Choroid plexus epithelial cell (primary cell): ENCODE data around the gene HMGB1.

ENCODE experiments used
- DNase-seq: peaks from one replicate; pipeline ENCODE4 v3.0.0-alpha.2; 2010; ENCODE audit warnings: low read depth
- H3K4me3 ChIP-seq: 2 replicates; pipeline ENCODE4 v1.5.1; 2011; ENCODE audit warnings: low read depth, mild to moderate bottlenecking, control low read depth, low read length, moderate library complexity
- CTCF ChIP-seq: conservative IDR thresholded peaks from 2 replicates; pipeline ENCODE4 v1.5.1; 2011; ENCODE audit warnings: low read depth, mild to moderate bottlenecking, control low read depth, inconsistent platforms, low read length, moderate library complexity

Gene HMGB1

DNA sequence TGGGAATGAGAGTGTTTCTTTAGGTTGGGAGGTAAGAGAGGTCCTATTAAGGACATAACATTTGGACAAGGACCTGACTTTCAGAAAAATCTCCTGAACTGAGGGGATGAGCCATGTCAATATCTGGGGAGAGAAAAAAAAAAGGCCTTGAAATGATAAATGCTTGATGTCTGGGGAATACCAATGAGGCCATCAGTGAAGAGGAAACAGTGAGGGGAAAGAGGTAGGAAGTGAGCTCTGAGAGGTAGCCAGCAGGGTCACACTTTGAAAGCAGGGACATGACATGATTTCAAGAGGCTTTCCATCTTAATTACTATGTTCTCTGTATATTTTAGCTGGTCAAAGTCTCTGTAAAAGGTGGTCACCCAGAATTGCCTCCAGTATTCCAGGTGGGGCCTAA, 53.4 kb downstream of the HMGB1 start:
- H3K4me3 ChIP-seq = no peak overlapping the region
- no peak for DNase-seq
- TF ChIP-seq CTCF = no peak

DNA sequence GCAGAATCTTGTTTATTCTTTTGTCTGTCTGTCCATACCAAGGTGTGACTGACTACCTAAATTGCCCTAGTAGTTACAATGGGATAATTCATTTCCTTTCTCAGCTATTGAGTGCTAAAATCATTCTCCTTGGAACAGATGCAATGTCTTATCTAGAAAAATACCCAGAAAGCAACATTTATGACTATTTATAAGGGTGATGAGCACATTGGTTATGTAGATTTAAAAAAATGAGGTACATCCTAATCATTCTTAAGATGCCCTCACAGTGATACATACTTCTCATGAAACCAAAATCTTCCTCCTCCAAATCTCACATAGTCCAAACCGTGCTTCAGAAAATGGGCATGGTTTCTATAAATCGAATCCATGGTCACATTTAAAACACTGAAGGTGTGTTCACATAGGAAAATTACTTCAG, 55.0 kb downstream of the HMGB1 start:
- no peak for DNase-seq
- no peak overlapping the region for H3K4me3 ChIP-seq
- TF ChIP-seq CTCF = no peak

- H3K4me3 ChIP-seq = no peak overlapping the region
- peak; percentile 74 for DNase-seq
- TF ChIP-seq CTCF = no peak
Observed at GRCh38 chr13:30409886-30410704, 55.6 kb downstream of the HMGB1 start.

- peak; percentile 72 for TF ChIP-seq CTCF
- H3K4me3 ChIP-seq = peak overlapping the region; percentile 39
- peak; percentile 93 for DNase-seq
Observed at GRCh38 chr13:30408319-30409101, 57.2 kb downstream of the HMGB1 start.

GRCh38 chr13:30406779-30407416, 58.8 kb downstream of the HMGB1 start:
- DNase-seq = no peak
- TF ChIP-seq CTCF = no peak
- no peak overlapping the region for H3K4me3 ChIP-seq
